ENCODE results near the gene PSD2.
"Not testable (repeated sequence)": the region's sequence is repeated elsewhere in the genome, so short reads cannot be mapped to it uniquely, and the experiment has no call there.

The PSD2 gene

GRCh38 chr5:139789116-139789844, 6.3 kb upstream of the PSD2 start:
- DNase-seq (ENCODE audit: low read depth in 2 of 2) = no peak

- no peak for DNase-seq (ENCODE audit: low read depth in 2 of 2)
Measured at GRCh38 chr5:139789845-139790189, 5.8 kb upstream of the PSD2 start.

- no peak for DNase-seq (ENCODE audit: low read depth in 2 of 2)
Measured at GRCh38 chr5:139792218-139792617, 3.4 kb upstream of the PSD2 start.

GRCh38 chr5:139792655-139793054, 3.0 kb upstream of the PSD2 start:
- DNase-seq (ENCODE audit: low read depth in 2 of 2) = not testable (repeated sequence)

DNA sequence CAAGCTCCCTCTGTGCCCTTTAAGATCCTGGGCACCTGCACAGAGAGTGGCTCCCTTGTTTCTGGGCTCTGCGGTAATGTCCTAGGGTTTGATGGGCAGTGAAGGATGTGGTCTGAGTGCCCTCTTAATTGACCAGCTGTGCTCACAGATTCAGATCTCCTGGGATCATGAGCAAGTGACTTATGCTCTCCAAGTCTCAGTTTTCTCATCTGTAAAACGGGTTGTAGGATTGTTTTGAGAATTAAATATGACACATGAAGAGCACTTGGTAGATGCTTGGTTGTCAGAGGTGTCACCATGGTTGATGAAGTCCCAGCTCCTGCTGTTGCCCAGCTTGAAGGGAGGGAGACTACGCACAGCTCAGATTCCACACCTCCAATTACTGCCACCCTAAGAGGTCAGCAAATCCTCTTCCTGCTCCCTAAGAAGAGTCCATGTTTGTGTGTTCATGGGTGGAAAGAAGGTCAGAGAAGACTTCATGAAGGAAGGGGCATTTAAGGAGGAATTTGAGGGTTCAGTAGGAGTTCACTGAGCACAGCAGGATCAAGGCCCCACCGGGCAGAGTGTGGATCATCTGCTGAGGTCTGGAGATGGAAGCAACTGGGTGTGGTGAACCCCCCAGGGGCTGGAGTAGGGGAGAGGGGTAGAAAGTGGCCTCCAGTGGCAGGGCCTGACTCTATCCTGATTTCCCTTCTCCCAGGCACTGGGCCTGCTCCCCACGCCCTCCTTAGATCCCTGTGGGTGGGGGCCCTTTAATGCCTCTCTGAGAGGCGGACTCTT, 1.4 kb upstream of the PSD2 start:
- DNase-seq (ENCODE audit: low read depth in 2 of 2) = no peak

GRCh38 chr5:139796061-139796806, 626 bp downstream of the PSD2 start:
- no peak for DNase-seq (ENCODE audit: low read depth in 2 of 2)

DNA sequence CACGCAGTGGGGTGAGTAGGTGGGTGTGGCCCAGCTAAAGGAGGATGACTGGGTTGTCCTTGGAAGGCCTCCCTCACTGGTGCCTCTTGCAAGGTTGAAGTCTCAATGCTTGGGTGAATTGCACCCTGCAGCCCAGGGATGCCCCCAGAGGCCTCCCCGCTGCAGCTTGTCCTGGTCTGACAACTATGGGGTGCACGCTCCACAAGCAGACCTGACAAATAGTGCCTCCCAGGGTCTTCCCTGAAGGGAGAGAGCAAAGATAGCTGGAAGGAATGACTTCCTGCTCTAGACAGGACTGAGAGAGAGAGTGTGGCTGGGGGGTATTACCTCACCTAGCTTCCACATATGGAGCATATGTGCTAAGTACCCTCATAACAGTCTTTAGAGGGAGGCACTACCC, 1.7 kb downstream of the PSD2 start:
- DNase-seq (ENCODE audit: low read depth in 2 of 2) = no peak

GRCh38 chr5:139797856-139798510, 2.4 kb downstream of the PSD2 start:
- no peak for DNase-seq (ENCODE audit: low read depth in 2 of 2)

DNA sequence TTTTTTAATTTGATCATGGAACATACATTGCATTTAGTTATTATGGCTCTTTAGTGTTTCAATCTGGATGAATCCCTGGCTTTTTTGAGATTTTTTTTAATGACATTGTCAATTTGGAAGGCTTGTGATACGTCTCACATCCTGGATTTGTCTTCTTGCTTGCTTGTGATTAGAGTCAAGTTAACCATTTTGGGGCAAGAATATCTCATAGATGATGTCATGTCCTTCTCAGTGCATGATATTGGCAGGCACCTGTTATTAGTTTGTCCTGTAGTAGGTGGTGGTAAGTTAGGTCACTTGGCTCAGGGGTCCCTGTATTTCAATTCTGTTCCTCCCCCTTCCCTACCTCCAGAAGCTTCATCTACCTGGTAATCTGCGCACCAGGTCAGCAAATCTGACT, 3.3 kb downstream of the PSD2 start:
- no peak for DNase-seq (ENCODE audit: low read depth in 2 of 2)

DNA sequence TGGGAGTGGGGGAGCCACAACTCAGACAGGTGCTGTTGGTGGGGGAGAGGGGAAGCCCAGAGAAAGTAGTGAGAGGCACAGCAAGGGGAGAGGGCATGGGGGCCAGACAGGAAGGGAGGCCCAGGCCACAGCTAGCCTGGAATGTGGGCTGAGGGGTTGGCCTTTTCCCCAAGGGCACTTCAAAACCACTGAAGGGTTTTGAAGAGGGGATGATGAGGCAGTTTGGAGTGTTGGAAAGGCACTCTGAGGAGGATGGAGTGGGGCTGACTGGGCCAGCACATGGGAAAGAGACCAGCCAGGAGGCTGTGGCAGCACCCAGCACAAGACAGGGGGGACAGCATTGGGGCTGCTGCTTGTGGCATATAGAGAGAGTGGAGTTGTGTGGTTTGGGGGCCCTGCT, 3.8 kb downstream of the PSD2 start:
- no peak for DNase-seq (ENCODE audit: low read depth in 2 of 2)

GRCh38 chr5:139803978-139804377, 8.4 kb downstream of the PSD2 start:
- no peak for DNase-seq (ENCODE audit: low read depth in 2 of 2)

DNA sequence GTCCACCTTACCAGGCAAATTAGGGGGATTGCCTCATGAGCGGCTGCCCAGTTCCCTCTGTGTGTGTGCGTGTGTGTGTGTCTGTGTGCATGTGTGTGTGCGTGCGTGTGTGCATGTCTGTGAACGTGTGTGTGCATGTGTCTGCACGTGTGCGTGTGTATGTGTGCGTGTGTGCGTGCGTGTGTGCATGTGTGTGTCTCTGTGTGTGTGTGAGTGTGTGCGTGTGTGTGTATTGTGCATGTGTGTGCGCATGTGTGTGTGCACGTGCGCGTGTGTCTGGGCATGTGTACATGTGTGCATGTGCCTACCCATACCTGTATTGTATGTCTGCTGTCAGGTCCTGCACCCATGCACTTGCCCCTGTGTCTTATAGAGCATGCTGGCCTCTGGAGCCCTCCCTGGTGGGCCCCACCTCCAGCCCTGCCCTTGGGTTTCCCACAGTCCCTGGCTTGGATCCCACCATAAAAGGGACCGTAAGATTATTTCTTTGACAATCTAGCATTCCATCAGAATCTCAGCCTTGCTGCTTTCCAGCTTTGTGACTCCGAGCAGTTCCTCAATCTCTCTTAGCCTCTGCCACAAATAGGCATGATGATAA, 9.3 kb downstream of the PSD2 start:
- no peak for DNase-seq (ENCODE audit: low read depth in 2 of 2)

- DNase-seq (ENCODE audit: low read depth in 2 of 2) = no peak
Measured at GRCh38 chr5:139805545-139805944, 9.9 kb downstream of the PSD2 start.

GRCh38 chr5:139806111-139806510, 10.5 kb downstream of the PSD2 start:
- DNase-seq (ENCODE audit: low read depth in 2 of 2) = no peak

DNA sequence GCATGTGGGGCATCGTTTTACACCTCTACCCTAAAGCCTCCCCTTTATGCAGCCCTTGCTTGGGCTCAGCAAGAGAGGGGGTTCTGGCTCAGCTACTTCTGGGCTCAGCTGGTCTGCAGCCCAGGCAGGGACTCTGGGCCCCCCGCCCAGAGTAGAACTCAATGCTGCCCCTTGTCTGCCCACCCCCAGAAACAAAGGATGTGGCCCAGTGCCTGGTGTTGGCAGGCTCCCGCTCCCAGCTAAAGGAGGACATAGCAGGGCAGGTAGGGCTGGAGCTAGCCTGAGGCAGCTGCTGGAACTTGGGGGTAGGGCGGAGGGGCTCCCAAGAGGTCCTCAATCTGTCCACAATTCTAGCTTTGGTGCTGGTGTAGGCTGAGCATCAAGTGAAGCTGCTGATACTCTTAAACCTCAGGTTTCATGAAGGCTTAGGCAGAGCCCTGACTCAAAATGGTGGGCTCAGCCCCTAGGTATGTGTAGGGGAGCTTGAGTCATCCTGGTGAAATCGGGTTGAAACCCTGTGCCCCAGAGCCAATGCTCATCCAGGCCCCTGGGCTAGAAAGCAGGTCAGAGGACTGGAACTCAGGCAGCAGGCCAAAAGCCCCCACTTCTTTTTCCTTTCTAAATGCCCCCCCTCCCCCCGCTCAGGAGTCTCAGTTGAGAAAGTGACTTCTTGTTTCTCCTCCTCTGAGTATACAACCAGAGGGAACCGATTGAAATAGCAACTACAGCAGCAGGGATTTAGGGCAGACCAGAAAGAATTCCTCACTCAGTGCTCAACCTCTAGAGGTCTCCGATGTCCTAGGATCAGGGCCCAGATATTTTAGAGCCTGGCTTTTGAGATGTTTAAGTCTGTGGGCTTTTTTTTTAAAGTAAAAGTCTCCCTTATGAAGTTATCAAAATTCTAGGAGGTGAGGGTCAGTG, 11.4 kb downstream of the PSD2 start:
- DNase-seq (ENCODE audit: low read depth in 2 of 2) = no peak

DNA sequence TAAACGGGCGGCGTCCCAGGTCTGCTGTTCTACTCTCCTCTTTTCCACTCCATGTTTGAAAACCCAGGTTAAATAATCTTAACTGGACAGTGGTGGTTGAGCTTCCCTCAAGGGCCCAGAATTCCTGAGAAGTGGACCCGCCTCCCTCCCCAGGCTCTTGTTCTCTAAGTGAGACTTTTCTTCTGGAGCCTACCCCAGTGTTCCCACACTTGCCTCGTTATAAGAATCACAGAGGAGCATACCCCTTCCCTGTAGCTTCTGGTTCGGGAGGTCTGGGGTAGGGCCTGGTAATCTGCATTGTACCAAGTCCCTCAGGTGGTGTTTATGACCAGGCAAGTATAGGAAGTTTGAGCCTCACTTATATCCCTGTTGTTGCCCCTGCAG, 12.0 kb downstream of the PSD2 start:
- DNase-seq (ENCODE audit: low read depth in 2 of 2) = no peak

GRCh38 chr5:139808481-139809330, 13.1 kb downstream of the PSD2 start:
- DNase-seq (ENCODE audit: low read depth in 2 of 2) = no peak

DNA sequence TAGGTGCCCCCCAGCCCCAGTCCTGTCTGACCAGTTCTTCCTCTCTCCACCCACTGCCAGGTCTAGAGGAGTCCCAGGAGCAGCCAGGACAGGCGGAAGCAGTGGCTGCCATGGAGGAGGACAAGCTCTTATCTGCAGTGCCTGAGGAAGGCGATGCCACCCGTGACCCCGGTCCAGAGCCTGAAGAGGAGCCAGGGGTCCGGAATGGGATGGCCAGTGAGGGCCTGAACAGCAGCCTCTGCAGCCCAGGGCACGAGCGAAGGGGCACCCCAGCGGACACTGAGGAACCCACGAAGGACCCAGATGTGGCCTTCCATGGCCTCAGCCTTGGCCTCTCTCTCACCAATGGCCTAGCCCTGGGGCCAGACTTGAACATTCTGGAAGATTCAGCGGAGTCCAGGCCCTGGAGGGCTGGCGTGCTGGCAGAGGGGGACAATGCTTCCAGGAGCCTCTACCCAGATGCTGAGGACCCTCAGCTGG, 13.8 kb downstream of the PSD2 start:
- DNase-seq (ENCODE audit: low read depth in 2 of 2) = no peak

All from stimulated activated CD8-positive, alpha-beta memory T cell treated with anti-CD3 and anti-CD28 coated beads, Interleukin-15, amount 100 ng/mL, for 48 hours (primary cell).